SK-N-SH (cell line): ENCODE results near the gene EZH1. TPM values are rescaled to one million over a fixed set of nuclear protein-coding genes. Genes with fewer than 3 reads are reported as not detected.

Source experiments
- CTCF ChIA-PET: fragments of 300-600, 350-600 bp; formaldehyde crosslinking; extraction: SDS; loops from one replicate; lab custom pipeline; 2021; lab: Yijun Ruan, JAX
- POLR2A ChIA-PET: fragments of 350-600 bp; sonication (Branson Sonifier 250); formaldehyde crosslinking; extraction: SDS; loops from one replicate; lab custom pipeline; 2020; ENCODE audit warnings: antibody characterized with exemption, inconsistent platforms; lab: Yijun Ruan, JAX
- DNase-seq: peaks from one replicate; pipeline ENCODE4 v3.0.0; 2012
- H2AFZ ChIP-seq: fragments of 200-600 bp; sonication (generic); 2 replicates; pipeline ENCODE4 v1.8.1; 2016; ENCODE audit warnings: antibody characterized with exemption, mild to moderate bottlenecking, low read depth
- H3F3A ChIP-seq: fragments of 200-600 bp; sonication (generic); replicated peaks from 2 replicates; pipeline ENCODE3; 2016; ENCODE audit warnings: antibody characterized with exemption, mild to moderate bottlenecking; ENCODE audit not compliant: insufficient read depth
- H3K27ac ChIP-seq, 2 experiments: fragments of 200-500 bp in 1 of 2; fragments of 200-600 bp in 1 of 2; sonication (Bioruptor generic) in 1 of 2; sonication (generic), shearing (Covaris generic) in 1 of 2; 2 replicates each; pipeline versions ENCODE4 v1.5.1 to v1.6.1; 2014 to 2016; ENCODE audit warnings: low read depth in 2 of 2, inconsistent platforms in 1 of 2, low read length in 1 of 2, mild to moderate bottlenecking in 1 of 2, mixed read lengths in 1 of 2
- H3K27me3 ChIP-seq: fragments of 200-600 bp; sonication (generic), shearing (Covaris generic); 2 replicates; pipeline ENCODE4 v1.6.1; 2016; ENCODE audit warnings: mixed run types; ENCODE audit not compliant: insufficient read depth
- H3K36me3 ChIP-seq, 2 experiments: fragments of 200-500 bp in 1 of 2; fragments of 200-600 bp in 1 of 2; sonication (Bioruptor generic) in 1 of 2; sonication (generic) in 1 of 2; replicated peaks in 1 of 2; 2 replicates each; pipeline versions ENCODE3 to v1.5.1; 2014 to 2016; ENCODE audit warnings: low read length in 1 of 2, mild to moderate bottlenecking in 1 of 2; ENCODE audit not compliant: insufficient read depth in 2 of 2, control insufficient read depth in 1 of 2
- H3K4me1 ChIP-seq, 2 experiments: fragments of 200-500 bp in 1 of 2; fragments of 200-600 bp in 1 of 2; sonication (Bioruptor generic) in 1 of 2; sonication (generic), shearing (Covaris generic) in 1 of 2; 2 replicates each; pipeline versions ENCODE4 v1.5.1 to v1.6.1; 2014 to 2016; ENCODE audit warnings: low read depth in 1 of 2, low read length in 1 of 2, mixed run types in 1 of 2; ENCODE audit not compliant: insufficient read depth in 2 of 2, control insufficient read depth in 1 of 2
- H3K4me2 ChIP-seq: fragments of 200-600 bp; sonication (generic), shearing (Covaris generic); 2 replicates; pipeline ENCODE4 v1.6.1; 2017; ENCODE audit warnings: mixed run types
- H3K4me3 ChIP-seq, 2 experiments: fragments of 200-500 bp in 1 of 2; fragments of 200-600 bp in 1 of 2; sonication (Bioruptor generic) in 1 of 2; sonication (generic), shearing (Covaris generic) in 1 of 2; 2 replicates each; pipeline versions ENCODE4 v1.5.1 to v1.8.1; 2014 to 2016; ENCODE audit warnings: low read depth in 2 of 2, inconsistent platforms in 1 of 2, low read length in 1 of 2, mild to moderate bottlenecking in 1 of 2, mixed read lengths in 1 of 2, moderate library complexity in 1 of 2
- H3K79me2 ChIP-seq: fragments of 200-600 bp; sonication (generic); 2 replicates; pipeline ENCODE4 v1.8.1; 2017; ENCODE audit warnings: mild to moderate bottlenecking; ENCODE audit not compliant: insufficient read depth
- H3K9ac ChIP-seq: fragments of 200-600 bp; sonication (generic); 2 replicates; pipeline ENCODE4 v1.6.1; 2017; ENCODE audit warnings: mixed run types
- H3K9me2 ChIP-seq: fragments of 200-600 bp; sonication (generic); 2 replicates; pipeline ENCODE4 v1.6.1; 2017; ENCODE audit warnings: mixed run types
- H3K9me3 ChIP-seq: fragments of 200-600 bp; sonication (generic); 2 replicates; pipeline ENCODE4 v1.6.1; 2017; ENCODE audit warnings: mixed run types, mild to moderate bottlenecking, moderate library complexity
- H4K20me1 ChIP-seq: fragments of 200-600 bp; sonication (generic); 2 replicates; pipeline ENCODE4 v1.6.1; 2017; ENCODE audit warnings: mild to moderate bottlenecking, mixed run types; ENCODE audit not compliant: insufficient read depth
- CHD2 ChIP-seq: fragments of 150-350 bp; IDR thresholded peaks from 2 replicates; pipeline ENCODE4 v1.6.1; 2018; ENCODE audit warnings: low read length; ENCODE audit not compliant: partially characterized antibody
- CTCF ChIP-seq: fragments of 200-600 bp; sonication (generic); IDR thresholded peaks from 2 replicates; pipeline ENCODE4 v1.6.1; 2017; ENCODE audit warnings: antibody characterized with exemption, mild to moderate bottlenecking, moderate library complexity
- ELF1 ChIP-seq: IDR thresholded peaks from 2 replicates; pipeline ENCODE4 v1.4.0; 2012
- EZH2phosphoT487 ChIP-seq: fragments of 200-600 bp; sonication (generic); IDR thresholded peaks from 2 replicates; pipeline ENCODE4 v1.6.1; 2017; ENCODE audit warnings: low read depth, mixed run types, mild to moderate bottlenecking, antibody characterized with exemption, moderate library complexity, borderline replicate concordance
- FOSL2 ChIP-seq: IDR thresholded peaks from 2 replicates; pipeline ENCODE4 v1.4.0; 2012; ENCODE audit warnings: low read depth, mild to moderate bottlenecking, moderate library complexity, borderline replicate concordance
- FOXJ3 ChIP-seq: sonication (generic); formaldehyde crosslinking; IDR thresholded peaks from 2 replicates; pipeline ENCODE4 v1.5.1; 2020; ENCODE audit warnings: mild to moderate bottlenecking, missing genetic modification reagents
- FOXM1 ChIP-seq: IDR thresholded peaks from 2 replicates; pipeline ENCODE4 v1.4.0; 2012; ENCODE audit warnings: low read depth, mild to moderate bottlenecking
- JUND ChIP-seq: IDR thresholded peaks from 2 replicates; pipeline ENCODE4 v1.4.0; 2012
- MEF2A ChIP-seq: IDR thresholded peaks from 2 replicates; pipeline ENCODE4 v1.4.0; 2012; ENCODE audit warnings: low read depth, borderline replicate concordance
- NFIC ChIP-seq: IDR thresholded peaks from 2 replicates; pipeline ENCODE4 v1.4.0; 2012; ENCODE audit warnings: borderline replicate concordance
- PBX3 ChIP-seq: IDR thresholded peaks from 2 replicates; pipeline ENCODE4; 2012
- RCOR1 ChIP-seq: fragments of 150-350 bp; IDR thresholded peaks from 2 replicates; pipeline ENCODE4 v1.6.1; 2017; ENCODE audit warnings: antibody characterized with exemption, low read length
- REST ChIP-seq: IDR thresholded peaks from 2 replicates; pipeline ENCODE4 v1.6.1; 2012; ENCODE audit warnings: mild to moderate bottlenecking, low read depth, low read length, moderate library complexity
- RXRA ChIP-seq: IDR thresholded peaks from 2 replicates; pipeline ENCODE4 v1.4.0; 2012; ENCODE audit warnings: low read depth, mild to moderate bottlenecking, borderline replicate concordance
- SIN3A ChIP-seq: IDR thresholded peaks from 2 replicates; pipeline ENCODE4 v1.6.1; 2012; ENCODE audit warnings: low read depth, mild to moderate bottlenecking, low read length, moderate library complexity, borderline replicate concordance
- TCF12 ChIP-seq: IDR thresholded peaks from 2 replicates; pipeline ENCODE4 v1.4.0; 2012
- USF2 ChIP-seq: fragments of 150-350 bp; IDR thresholded peaks from 2 replicates; pipeline ENCODE4 v1.6.1; 2017; ENCODE audit warnings: antibody characterized with exemption, low read length, low read depth, borderline replicate concordance
- YY1 ChIP-seq: IDR thresholded peaks from 2 replicates; pipeline ENCODE4 v1.4.0; 2012; ENCODE audit warnings: low read depth, mild to moderate bottlenecking
- ZBTB33 ChIP-seq: IDR thresholded peaks from 2 replicates; pipeline ENCODE4 v1.4.0; 2012; ENCODE audit warnings: low read depth, borderline replicate concordance
- WGBS: methylation state at CpG from one replicate; pipeline ENCODE4 v1.1.6; 2017; ENCODE audit warnings: low lambda C conversion rate; 5-methylcytosine and 5-hydroxymethylcytosine counted together
- polyA plus RNA-seq, 3 experiments: library from polyadenylated mRNA; depleted of rRNA; stranded (reverse); fragments of >200 nt; gene quantifications; 2 replicates each; pipeline ENCODE4 v1.2.3, GENCODE V29; 2012

Gene EZH1
- polyA plus RNA-seq, 1 of the 3 experiments (the other 2 are of a cell fraction): 28.6 TPM

- Histone ChIP-seq H3K79me2 (peaks cover 30% of the 10 kb centered on the region), H3K27ac (peak overlapping the region in 1 of 2 experiments; percentile 69; a peak in 1 of 4 replicates), H3K4me3 (no peak overlapping the region), H3K27me3 (no peaks in the 10 kb centered on the region)
- peak; percentile 29 for DNase-seq
- TF ChIP-seq USF2: no peak
- no peak for TF ChIP-seq FOXJ3 (CRISPR knock-in tag)
- no peak for TF ChIP-seq FOSL2
- no peak for TF ChIP-seq TCF12
- no peak for TF ChIP-seq PBX3
- no peak for TF ChIP-seq YY1
- TF ChIP-seq EZH2phosphoT487: no peak
- TF ChIP-seq RXRA: no peak
- TF ChIP-seq CTCF: no peak
- TF ChIP-seq ZBTB33: no peak
- TF ChIP-seq MEF2A: no peak
- TF ChIP-seq SIN3A: no peak
- no peak for TF ChIP-seq REST
- TF ChIP-seq CHD2: no peak
- TF ChIP-seq ELF1: no peak
- TF ChIP-seq JUND: no peak
- no peak for TF ChIP-seq RCOR1
- TF ChIP-seq FOXM1: no peak
- TF ChIP-seq NFIC: no peak
- TF ChIP-seq, all 33 proteins: peak for 0
- Histone ChIP-seq H3K9ac (no peak overlapping the region), H3K4me1 (peaks cover 17 to 44% of the 10 kb centered on the region in 2 experiments), H3K9me2 (no peaks in the 10 kb centered on the region), H3F3A (peaks cover 18% of the 10 kb centered on the region), H3K9me3 (no peaks in the 10 kb centered on the region), H4K20me1 (peaks cover 18% of the 10 kb centered on the region), H3K4me2 (no peak overlapping the region), H2AFZ (no peak overlapping the region), H3K36me3 (peaks cover 32 to 58% of the 10 kb centered on the region in 2 experiments)
- POLR2A ChIA-PET: no interaction called here
- CTCF ChIA-PET: interaction anchor here (1.2 to 6.2 kb wide), 5 partner anchors 9 to 92 kb away, joined by 3 to 37 read pairs (median 4); partner anchors contain the start of gene PSMC3IP
- WGBS: 96% methylated on average over 81 of the region's 87 CpGs
Measured at GRCh38 chr17:42669977-42670788, 74.7 kb downstream of the EZH1 start.
